ENCODE results near the gene PHPT1. TPM values are rescaled to one million over a fixed set of nuclear protein-coding genes. Genes with fewer than 3 reads are reported as not detected.

The PHPT1 gene
- total RNA-seq, 1 donor from 2014 or later = 134 TPM

GRCh38 chr9:136845465-136846260 is 3.5 kb upstream of the PHPT1 start:
- Mint-ChIP-seq H3K4me1 (peaks cover 20% of the 10 kb centered on the region), H3K9me3 (no peaks in the 10 kb centered on the region), H3K27me3 (peaks cover 7% of the 10 kb centered on the region), H3K36me3 (ENCODE audit: low read depth) (peaks cover 22% of the 10 kb centered on the region), H3K4me3 (peak overlapping the region; percentile 28), H3K27ac (no peak overlapping the region)
- no peak for DNase-seq
- intact Hi-C loops (cut with micrococcal nuclease) = loop anchor here (5.0 to 10.0 kb wide), 2 partner anchors 202 to 319 kb away; partner anchors contain the start of gene NPDC1

GRCh38 chr9:136846376-136847087 is 2.7 kb upstream of the PHPT1 start:
- H3K4me3 Mint-ChIP-seq = peak overlapping the region; percentile 64
- intact Hi-C loops (cut with micrococcal nuclease) = loop anchor here (5.0 to 10.0 kb wide), 2 partner anchors 201 to 318 kb away; partner anchors contain the start of gene NPDC1
- H3K4me1 Mint-ChIP-seq = peaks cover 20% of the 10 kb centered on the region
- no peaks in the 10 kb centered on the region for H3K9me3 Mint-ChIP-seq
- H3K36me3 Mint-ChIP-seq (ENCODE audit: low read depth) = peaks cover 27% of the 10 kb centered on the region
- H3K27me3 Mint-ChIP-seq = peaks cover 7% of the 10 kb centered on the region
- peak; percentile 71 for DNase-seq
- peak overlapping the region; percentile 74 for H3K27ac Mint-ChIP-seq

GRCh38 chr9:136847088-136847825 is 2.0 kb upstream of the PHPT1 start:
- intact Hi-C loops (cut with micrococcal nuclease) = loop anchor here (5.0 to 10.0 kb wide), 2 partner anchors 200 to 318 kb away; partner anchors contain the start of gene NPDC1
- Mint-ChIP-seq H3K4me3 (peak overlapping the region; percentile 96), H3K36me3 (ENCODE audit: low read depth) (peaks cover 27% of the 10 kb centered on the region), H3K27ac (peak overlapping the region; percentile 94), H3K9me3 (no peaks in the 10 kb centered on the region), H3K27me3 (peaks cover 7% of the 10 kb centered on the region), H3K4me1 (peaks cover 18% of the 10 kb centered on the region)
- peak; percentile 77 for DNase-seq

GRCh38 chr9:136847826-136848392 is 1.3 kb upstream of the PHPT1 start:
- Mint-ChIP-seq H3K27me3 (peaks cover 7% of the 10 kb centered on the region), H3K9me3 (no peaks in the 10 kb centered on the region), H3K36me3 (ENCODE audit: low read depth) (peaks cover 27% of the 10 kb centered on the region), H3K4me1 (peaks cover 16% of the 10 kb centered on the region), H3K4me3 (peak overlapping the region; percentile 96), H3K27ac (peak overlapping the region; percentile 94)
- peak; percentile 96 for DNase-seq
- intact Hi-C loops (cut with micrococcal nuclease) = loop anchor here (2.0 to 10.0 kb wide), 6 partner anchors 19 to 317 kb away; partner anchors contain the start of genes EDF1, NPDC1 and TMEM141

GRCh38 chr9:136848393-136849037 is 694 bp upstream of the PHPT1 start:
- H3K4me1 Mint-ChIP-seq = peaks cover 13% of the 10 kb centered on the region
- peak overlapping the region; percentile 92 for H3K27ac Mint-ChIP-seq
- no peaks in the 10 kb centered on the region for H3K9me3 Mint-ChIP-seq
- intact Hi-C loops (cut with micrococcal nuclease) = loop anchor here (1.0 to 10.0 kb wide), 8 partner anchors 18 to 316 kb away; partner anchors contain the start of genes EDF1, FBXW5, NPDC1 and TMEM141
- H3K27me3 Mint-ChIP-seq = peaks cover 7% of the 10 kb centered on the region
- peak overlapping the region; percentile 96 for H3K4me3 Mint-ChIP-seq
- peaks cover 27% of the 10 kb centered on the region for H3K36me3 Mint-ChIP-seq (ENCODE audit: low read depth)
- DNase-seq = peak; percentile 84

GRCh38 chr9:136849960-136850865 is 1.0 kb downstream of the PHPT1 start:
- Mint-ChIP-seq H3K27ac (peak overlapping the region; percentile 77), H3K36me3 (ENCODE audit: low read depth) (peaks cover 26% of the 10 kb centered on the region), H3K27me3 (peaks cover 7% of the 10 kb centered on the region), H3K9me3 (no peaks in the 10 kb centered on the region), H3K4me1 (peaks cover 11% of the 10 kb centered on the region), H3K4me3 (peak overlapping the region; percentile 96)
- no peak for DNase-seq
- intact Hi-C loops (cut with micrococcal nuclease) = loop anchor here (1.0 to 10.0 kb wide), 8 partner anchors 17 to 315 kb away; partner anchors contain the start of genes EDF1, FBXW5, NPDC1 and TMEM141

GRCh38 chr9:136850866-136851775 is 1.9 kb downstream of the PHPT1 start:
- no peaks in the 10 kb centered on the region for H3K9me3 Mint-ChIP-seq

GRCh38 chr9:136851941-136852663 is 2.9 kb downstream of the PHPT1 start, which contains the start of gene MAMDC4:
MAMDC4 (plus strand) TSS chr9:136852346; CDS start chr9:136852417, 71 bp downstream.
- Mint-ChIP-seq H3K4me3 (peak within 1 kb of the TSS; percentile 15), H3K4me1 (peaks cover 10% of the 10 kb centered on the region), H3K27ac (no peak within 1 kb of the TSS)

More at GRCh38 chr9:136850866-136851775, 1.9 kb downstream of the PHPT1 start:
- Mint-ChIP-seq H3K4me1 (peaks cover 11% of the 10 kb centered on the region), H3K4me3 (peak overlapping the region; percentile 15), H3K36me3 (ENCODE audit: low read depth) (peaks cover 25% of the 10 kb centered on the region), H3K27me3 (peaks cover 7% of the 10 kb centered on the region), H3K27ac (no peak overlapping the region)
- no peak for DNase-seq
- intact Hi-C loops (cut with micrococcal nuclease) = no loop called here

GRCh38 chr9:136852664-136853595 is 3.7 kb downstream of the PHPT1 start:
- no peak for DNase-seq
- H3K9me3 Mint-ChIP-seq = no peaks in the 10 kb centered on the region
- intact Hi-C loops (cut with micrococcal nuclease) = no loop called here
- H3K4me1 Mint-ChIP-seq = peaks cover 5% of the 10 kb centered on the region
- H3K4me3 Mint-ChIP-seq = no peak overlapping the region
- peaks cover 16% of the 10 kb centered on the region for H3K36me3 Mint-ChIP-seq (ENCODE audit: low read depth)
- no peaks in the 10 kb centered on the region for H3K27me3 Mint-ChIP-seq
- H3K27ac Mint-ChIP-seq = no peak overlapping the region

More at GRCh38 chr9:136851941-136852663, 2.9 kb downstream of the PHPT1 start, which contains the start of gene MAMDC4:
- intact Hi-C loops (cut with micrococcal nuclease) = no loop called here
- H3K9me3 Mint-ChIP-seq = no peaks in the 10 kb centered on the region
- peaks cover 4% of the 10 kb centered on the region for H3K27me3 Mint-ChIP-seq
- DNase-seq = no peak
- peaks cover 21% of the 10 kb centered on the region for H3K36me3 Mint-ChIP-seq (ENCODE audit: low read depth)

GRCh38 chr9:136853596-136854112 is 4.4 kb downstream of the PHPT1 start:
- Mint-ChIP-seq H3K27ac (no peak overlapping the region), H3K4me1 (peaks cover 4% of the 10 kb centered on the region), H3K36me3 (ENCODE audit: low read depth) (peaks cover 14% of the 10 kb centered on the region), H3K4me3 (no peak overlapping the region), H3K27me3 (no peaks in the 10 kb centered on the region), H3K9me3 (no peaks in the 10 kb centered on the region)
- intact Hi-C loops (cut with micrococcal nuclease) = no loop called here
- DNase-seq = no peak
